ENCODE measurements around the gene DLK1. TPM values are rescaled to one million over a fixed set of nuclear protein-coding genes. Genes with fewer than 3 reads are reported as not detected.

The DLK1 gene
- total and polyA plus RNA-seq, 2 experiments from 2014 or later, result not detected

GRCh38 chr14:100786576-100787219 is 60.0 kb downstream of the DLK1 start:
- Histone ChIP-seq H3K27ac (no peak overlapping the region), H3K4me1 (ENCODE audit: insufficient read depth) (no peaks in the 10 kb centered on the region), H3K9me3 (ENCODE audit: low read depth) (no peaks in the 10 kb centered on the region), H3K36me3 (ENCODE audit: low read depth) (no peaks in the 10 kb centered on the region), H3K9ac (no peak overlapping the region), H3K79me2 (ENCODE audit: insufficient read depth) (no peaks in the 10 kb centered on the region), H3K27me3 (replicated peaks; ENCODE audit: insufficient read depth) (peaks cover 55% of the 10 kb centered on the region), H2AFZ (no peak overlapping the region), H3K9me2 (ENCODE audit: insufficient read depth) (no peaks in the 10 kb centered on the region), H4K20me1 (ENCODE audit: insufficient read depth) (no peaks in the 10 kb centered on the region), H3F3A (ENCODE audit: insufficient read depth) (no peaks in the 10 kb centered on the region), H3K4me3 (no peak overlapping the region), H3K4me2 (ENCODE audit: unreplicated experiment) (no peak overlapping the region)
- WGBS, 2 experiments (ENCODE audit: low coverage in 1 of 2, low lambda C conversion rate in 2 of 2, missing lambda C conversion rate in 2 of 2), result 73 to 77% methylated on average over 11 of the region's 11 CpGs
- DNase-seq, result no peak
- in situ Hi-C loops (cut with MboI), result no loop called here
- no peak for TF ChIP-seq EZH2 (IDR thresholded peaks at IDR 0.05; ENCODE audit: insufficient read depth, poor library complexity, severe bottlenecking)
- no peak for TF ChIP-seq EZH2phosphoT487 (IDR thresholded peaks at IDR 0.05; ENCODE audit: insufficient read depth, low read depth)

- Histone ChIP-seq H3K9me3 (ENCODE audit: low read depth) (no peaks in the 10 kb centered on the region), H3K36me3 (ENCODE audit: low read depth) (no peaks in the 10 kb centered on the region), H3K9ac (no peak overlapping the region), H3K4me2 (ENCODE audit: unreplicated experiment) (no peak overlapping the region), H3K79me2 (ENCODE audit: insufficient read depth) (no peaks in the 10 kb centered on the region), H3K4me1 (ENCODE audit: insufficient read depth) (no peaks in the 10 kb centered on the region), H3K27ac (no peak overlapping the region), H2AFZ (no peak overlapping the region), H3K9me2 (ENCODE audit: insufficient read depth) (no peaks in the 10 kb centered on the region), H4K20me1 (ENCODE audit: insufficient read depth) (no peaks in the 10 kb centered on the region), H3K27me3 (replicated peaks; ENCODE audit: insufficient read depth) (peaks cover 47% of the 10 kb centered on the region), H3F3A (ENCODE audit: insufficient read depth) (no peaks in the 10 kb centered on the region), H3K4me3 (no peak overlapping the region)
- 78 to 80% methylated on average over 14 of the region's 14 CpGs for WGBS, 2 experiments (ENCODE audit: low coverage in 1 of 2, low lambda C conversion rate in 2 of 2, missing lambda C conversion rate in 2 of 2)
- in situ Hi-C loops (cut with MboI), result no loop called here
- DNase-seq, result no peak
- no peak for TF ChIP-seq EZH2phosphoT487 (IDR thresholded peaks at IDR 0.05; ENCODE audit: insufficient read depth, low read depth)
- no peak for TF ChIP-seq EZH2 (IDR thresholded peaks at IDR 0.05; ENCODE audit: insufficient read depth, poor library complexity, severe bottlenecking)
Measured at GRCh38 chr14:100787659-100788058, 61.0 kb downstream of the DLK1 start.

Other genes with a start within 250 kb of the DLK1 start
- gene BEGAIN, start 139.5 kb upstream of the DLK1 start, total RNA-seq (2014; rRNA removed; shearing (Covaris generic)), result 0.11 and 1.4 TPM in 2 replicates
- 0.60 and 0.65 TPM in 2 replicates for gene BEGAIN, start 139.5 kb upstream of the DLK1 start, polyA plus RNA-seq (2016; fragmentation: Nextera tagmentation; extraction: Ambion mirVana)
- 101 and 145 TPM in 2 replicates for gene MEG3, start 99.2 kb downstream of the DLK1 start, total RNA-seq (2014; rRNA removed; shearing (Covaris generic))
- 155 and 228 TPM in 2 replicates for gene MEG3, start 99.2 kb downstream of the DLK1 start, polyA plus RNA-seq (2016; fragmentation: Nextera tagmentation; extraction: Ambion mirVana)
- gene RTL1, start 176.8 kb downstream of the DLK1 start, total RNA-seq (2014; rRNA removed; shearing (Covaris generic)), result not detected in 2 replicates
- 0.19 and 0.36 TPM in 2 replicates for gene RTL1, start 176.8 kb downstream of the DLK1 start, polyA plus RNA-seq (2016; fragmentation: Nextera tagmentation; extraction: Ambion mirVana)

All from GM23248 (cell line).